PC-9 (cell line): ENCODE measurements around the gene CD68. TPM values are rescaled to one million over a fixed set of nuclear protein-coding genes. Genes with fewer than 3 reads are reported as not detected.
A peak's percentile ranks its signal among the peaks of the same experiment; 100 is the strongest.

ENCODE experiments used
- BruUV-seq: library from RNA; stranded (reverse); fragments of 400-500 nt; replicated peaks from 2 replicates; lab custom pipeline; 2021; lab: Mats Ljungman, UMichigan
- CTCF ChIA-PET: fragments of 300-600 bp; sonication (Branson Sonifier 250); formaldehyde crosslinking; loops from one replicate; lab custom pipeline; 2022; ENCODE audit warnings: antibody characterized with exemption; lab: Charles Lee
- POLR2A ChIA-PET: fragments of 300-600 bp; sonication (Branson Sonifier 250); formaldehyde crosslinking; loops from one replicate; lab custom pipeline; 2022; ENCODE audit warnings: antibody characterized with exemption; ENCODE audit not compliant: unreplicated experiment; lab: Charles Lee
- DNase-seq, 2 experiments: peaks; one replicate each; pipeline versions ENCODE4 v3.0.0 to v3.0.0-alpha.2; 2015 to 2022; ENCODE audit warnings: mixed read lengths in 1 of 2
- H2AFZ ChIP-seq: fragments of 200-600 bp; sonication (generic); 2 replicates; pipeline ENCODE4 v1.8.1; 2017; ENCODE audit warnings: antibody characterized with exemption
- H3F3A ChIP-seq: fragments of 200-600 bp; sonication (generic); 2 replicates; pipeline ENCODE4 v1.8.1; 2017; ENCODE audit warnings: antibody characterized with exemption, mild to moderate bottlenecking, low read depth; ENCODE audit not compliant: insufficient read depth
- H3K27ac ChIP-seq: fragments of 200-600 bp; sonication (generic); 2 replicates; pipeline ENCODE4 v1.6.1; 2016; ENCODE audit warnings: mixed run types
- H3K27me3 ChIP-seq: fragments of 200-600 bp; sonication (generic); 2 replicates; pipeline ENCODE4 v1.6.1; 2016; ENCODE audit warnings: low read depth, mixed run types; ENCODE audit not compliant: insufficient read depth
- H3K36me3 ChIP-seq: fragments of 200-600 bp; sonication (generic); 2 replicates; pipeline ENCODE4 v1.6.1; 2016; ENCODE audit warnings: low read depth, mixed run types
- H3K4me1 ChIP-seq: fragments of 200-600 bp; sonication (generic); replicated peaks from 2 replicates; pipeline ENCODE4 v1.6.1; 2016; ENCODE audit warnings: mixed run types; ENCODE audit not compliant: insufficient read depth
- H3K4me2 ChIP-seq: fragments of 200-600 bp; sonication (generic); 2 replicates; pipeline ENCODE4 v1.6.1; 2017; ENCODE audit warnings: mixed run types
- H3K4me3 ChIP-seq: fragments of 200-600 bp; sonication (generic); 2 replicates; pipeline ENCODE4 v1.6.1; 2016; ENCODE audit warnings: mixed run types
- H3K79me2 ChIP-seq: fragments of 200-600 bp; sonication (generic); 2 replicates; pipeline ENCODE4 v1.6.1; 2017; ENCODE audit warnings: low read depth, mixed run types
- H3K9me2 ChIP-seq: fragments of 200-600 bp; sonication (generic); 2 replicates; pipeline ENCODE4 v1.8.1; 2017; ENCODE audit warnings: mild to moderate bottlenecking; ENCODE audit not compliant: insufficient read depth
- H3K9me3 ChIP-seq: fragments of 200-600 bp; sonication (generic); 2 replicates; pipeline ENCODE4 v1.8.1; 2016; ENCODE audit warnings: low read depth; ENCODE audit not compliant: insufficient read depth
- H4K20me1 ChIP-seq: fragments of 200-600 bp; sonication (generic); 2 replicates; pipeline ENCODE4 v1.8.1; 2017; ENCODE audit not compliant: insufficient read depth
- EZH2 ChIP-seq: fragments of 200-600 bp; sonication (generic); IDR thresholded peaks from 2 replicates; pipeline ENCODE4 v1.8.0; 2017; ENCODE audit warnings: antibody characterized with exemption, low read depth
- intact Hi-C: fragments of 100-400 bp; cut with micrococcal nuclease; formaldehyde crosslinking; loops from one replicate; pipeline ENCODE4 v1.10.0; 2022; ENCODE audit not compliant: unreplicated experiment
- total RNA-seq: library from RNA; stranded (reverse); gene quantifications from 2 replicates; pipeline ENCODE4 v1.2.3, GENCODE V29; 2021
- TF ChIP-seq, protein P1 (sequence below): fragments of 200-600 bp; sonication (generic); conservative IDR thresholded peaks from 2 replicates; pipeline ENCODE4 v1.6.1; 2017; ENCODE audit warnings: mixed run types, antibody characterized with exemption, mild to moderate bottlenecking, moderate library complexity

Gene CD68
- total RNA-seq, 1 experiment from 2014 or later: 37.0 TPM

DNA sequence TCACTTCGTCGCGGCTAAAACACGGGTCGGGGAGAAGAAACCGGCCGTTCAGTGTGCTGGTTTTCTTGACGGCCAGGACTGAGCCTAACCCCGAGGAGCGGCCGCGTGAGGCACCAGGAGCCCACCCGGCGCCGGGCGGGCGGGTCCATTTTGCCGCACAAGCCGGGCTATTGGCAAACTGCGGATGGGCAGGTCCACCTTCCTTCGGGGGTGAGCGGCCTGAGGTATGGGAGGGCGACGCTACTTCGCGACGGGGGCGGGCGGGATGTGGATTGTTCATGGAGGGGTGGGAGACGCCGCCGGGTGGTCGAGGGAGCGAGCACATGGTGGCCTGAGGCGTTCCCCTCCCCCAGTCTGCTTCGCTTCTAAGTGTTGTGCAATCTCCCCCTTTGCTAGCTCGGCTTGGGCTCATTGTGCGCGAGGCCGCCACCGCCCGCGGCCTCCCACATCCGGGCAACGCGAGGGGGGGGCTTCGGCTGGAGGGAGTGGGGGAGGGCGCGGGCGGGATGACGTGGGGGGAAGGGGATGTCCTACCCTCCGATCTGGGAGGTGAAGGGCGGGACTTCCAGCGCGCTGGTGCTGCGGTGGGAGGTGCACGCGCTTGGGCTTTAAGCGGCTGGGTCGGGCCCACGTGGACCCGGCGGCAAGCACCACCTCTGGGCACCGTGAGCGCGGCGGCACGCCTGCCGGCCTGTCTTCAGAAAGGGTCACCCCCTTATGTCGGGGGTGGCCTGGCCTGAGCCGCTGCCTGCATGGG is 5.9 kb upstream of the CD68 start:
- Histone ChIP-seq H3K4me1 (peaks cover 39% of the 10 kb centered on the region), H3K27me3 (no peaks in the 10 kb centered on the region), H3K4me2 (peak overlapping the region; percentile 93), H3F3A (peaks cover 59% of the 10 kb centered on the region), H3K36me3 (peaks cover 35% of the 10 kb centered on the region), H3K4me3 (peak overlapping the region; percentile 91), H4K20me1 (peaks cover 49% of the 10 kb centered on the region), H3K27ac (peak overlapping the region; percentile 90), H3K9me3 (no peaks in the 10 kb centered on the region), H3K9me2 (no peaks in the 10 kb centered on the region), H3K79me2 (peaks cover 51% of the 10 kb centered on the region), H2AFZ (no peak overlapping the region)
- BruUV-seq: no TSS peak
- ChIA-PET POLR2A (interaction anchor here (0.6 to 1.0 kb wide), 3 partner anchors 10 to 184 kb away, joined by 6 to 11 read pairs (median 10); partner anchors contain the start of gene MPDU1), CTCF (interaction anchor here (0.7 kb wide), 1 partner anchor 310 kb away, joined by 3 read pairs; no protein-coding TSS in a partner anchor)
- no peak for TF ChIP-seq EZH2
- TF ChIP-seq, protein P1, sequence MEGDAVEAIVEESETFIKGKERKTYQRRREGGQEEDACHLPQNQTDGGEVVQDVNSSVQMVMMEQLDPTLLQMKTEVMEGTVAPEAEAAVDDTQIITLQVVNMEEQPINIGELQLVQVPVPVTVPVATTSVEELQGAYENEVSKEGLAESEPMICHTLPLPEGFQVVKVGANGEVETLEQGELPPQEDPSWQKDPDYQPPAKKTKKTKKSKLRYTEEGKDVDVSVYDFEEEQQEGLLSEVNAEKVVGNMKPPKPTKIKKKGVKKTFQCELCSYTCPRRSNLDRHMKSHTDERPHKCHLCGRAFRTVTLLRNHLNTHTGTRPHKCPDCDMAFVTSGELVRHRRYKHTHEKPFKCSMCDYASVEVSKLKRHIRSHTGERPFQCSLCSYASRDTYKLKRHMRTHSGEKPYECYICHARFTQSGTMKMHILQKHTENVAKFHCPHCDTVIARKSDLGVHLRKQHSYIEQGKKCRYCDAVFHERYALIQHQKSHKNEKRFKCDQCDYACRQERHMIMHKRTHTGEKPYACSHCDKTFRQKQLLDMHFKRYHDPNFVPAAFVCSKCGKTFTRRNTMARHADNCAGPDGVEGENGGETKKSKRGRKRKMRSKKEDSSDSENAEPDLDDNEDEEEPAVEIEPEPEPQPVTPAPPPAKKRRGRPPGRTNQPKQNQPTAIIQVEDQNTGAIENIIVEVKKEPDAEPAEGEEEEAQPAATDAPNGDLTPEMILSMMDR: no peak
- intact Hi-C loops: loop anchor here (2.0 to 5.0 kb wide), 3 partner anchors 13 to 171 kb away; partner anchors contain the start of genes FXR2 and TMEM256
- DNase-seq: peak; percentile 50 to 83

DNA sequence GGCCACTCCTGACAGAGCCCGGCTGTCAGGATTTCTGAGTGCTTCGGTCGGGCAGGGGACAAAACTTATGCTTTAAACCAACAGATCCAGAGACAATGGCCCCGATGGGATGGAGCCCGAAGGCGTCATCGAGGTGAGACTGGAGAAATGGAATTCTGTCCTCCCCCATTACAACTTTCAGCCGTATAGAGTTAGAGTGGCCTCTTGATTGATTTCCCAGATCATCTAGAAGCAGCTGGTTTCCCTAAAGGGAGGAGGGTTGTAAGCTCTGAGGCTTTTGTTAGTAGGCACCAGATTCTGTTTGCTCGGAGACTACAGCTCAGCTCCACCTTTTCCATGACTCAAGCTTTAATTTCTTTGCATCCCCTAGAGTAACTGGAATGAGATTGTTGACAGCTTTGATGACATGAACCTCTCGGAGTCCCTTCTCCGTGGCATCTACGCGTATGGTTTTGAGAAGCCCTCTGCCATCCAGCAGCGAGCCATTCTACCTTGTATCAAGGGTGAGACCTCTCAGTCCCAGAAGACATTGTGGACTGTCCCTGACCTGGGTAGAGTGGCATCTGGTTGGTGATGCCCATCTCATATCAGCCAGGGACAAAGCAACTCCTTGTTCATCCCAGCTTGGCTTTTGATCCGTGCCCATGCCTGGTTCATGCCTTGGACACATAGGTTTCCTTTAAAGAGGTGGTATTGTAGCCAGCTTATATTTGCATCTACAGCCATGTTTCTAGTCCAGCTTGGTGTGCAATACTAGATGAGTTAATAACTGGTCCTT is 5.1 kb upstream of the CD68 start:
- ChIA-PET POLR2A (interaction anchor here (0.6 to 1.0 kb wide), 4 partner anchors 9 to 311 kb away, joined by 4 to 33 read pairs (median 8); partner anchors contain the start of gene MPDU1), CTCF (interaction anchor here (0.6 to 0.7 kb wide), 2 partner anchors 16 to 311 kb away, joined by 3 to 13 read pairs; no protein-coding TSS in a partner anchor)
- DNase-seq: no peak
- H3K9me3 ChIP-seq: no peaks in the 10 kb centered on the region
- H3K9me2 ChIP-seq: no peaks in the 10 kb centered on the region
- H2AFZ ChIP-seq: no peak overlapping the region
- H4K20me1 ChIP-seq: peaks cover 54% of the 10 kb centered on the region
- TF ChIP-seq EZH2: no peak
- TF ChIP-seq, protein P1: no peak
- H3K79me2 ChIP-seq: peaks cover 51% of the 10 kb centered on the region
- H3F3A ChIP-seq: peaks cover 65% of the 10 kb centered on the region
- intact Hi-C loops: loop anchor here (5.0 kb wide), 1 partner anchor 172 kb away; the partner anchor contains the start of gene TMEM256
- BruUV-seq: TSS peak; percentile 28
- H3K4me2 ChIP-seq: peak overlapping the region; percentile 93
- peak overlapping the region; percentile 90 for H3K27ac ChIP-seq
- H3K27me3 ChIP-seq: no peaks in the 10 kb centered on the region
- H3K4me1 ChIP-seq: peaks cover 45% of the 10 kb centered on the region
- peak overlapping the region; percentile 91 for H3K4me3 ChIP-seq
- peaks cover 35% of the 10 kb centered on the region for H3K36me3 ChIP-seq

GRCh38 chr17:7575481-7575883 is 4.0 kb upstream of the CD68 start:
- peaks cover 73% of the 10 kb centered on the region for H3F3A ChIP-seq
- peaks cover 55% of the 10 kb centered on the region for H3K4me1 ChIP-seq
- H3K27ac ChIP-seq: peak overlapping the region; percentile 59
- POLR2A ChIA-PET: interaction anchor here (0.6 to 0.7 kb wide), 2 partner anchors 99 to 519 kb away, joined by 3 to 6 read pairs; no protein-coding TSS in a partner anchor
- H3K9me3 ChIP-seq: no peaks in the 10 kb centered on the region
- TF ChIP-seq, protein P1: no peak
- no peak for TF ChIP-seq EZH2
- peaks cover 35% of the 10 kb centered on the region for H3K36me3 ChIP-seq
- no peaks in the 10 kb centered on the region for H3K9me2 ChIP-seq
- no peaks in the 10 kb centered on the region for H3K27me3 ChIP-seq
- CTCF ChIA-PET: no interaction called here
- H2AFZ ChIP-seq: no peak overlapping the region
- no peak for DNase-seq
- BruUV-seq: no TSS peak
- H3K4me3 ChIP-seq: peak overlapping the region; percentile 91; the same call in 1 of the 2 replicates
- H3K79me2 ChIP-seq: peaks cover 58% of the 10 kb centered on the region
- peaks cover 54% of the 10 kb centered on the region for H4K20me1 ChIP-seq
- H3K4me2 ChIP-seq: peak overlapping the region; percentile 93
- intact Hi-C loops: no loop called here
